Panc1 (cell line): ENCODE results near the gene SMAD9. TPM values are rescaled to one million over a fixed set of nuclear protein-coding genes. Genes with fewer than 3 reads are reported as not detected.

Experiments used
- ATAC-seq: fragments of 200-7000 bp; cut with Tn5 transposase; 2 replicates; pipeline ENCODE4 v1.9.1; 2020; ENCODE audit warnings: mild to moderate bottlenecking, moderate library complexity
- BruUV-seq: library from RNA; stranded (reverse); fragments of 400-500 nt; replicated peaks from 2 replicates; lab custom pipeline; 2021; lab: Mats Ljungman, UMichigan
- CTCF ChIA-PET: fragments of 300-600 bp; sonication (Branson Sonifier 250); formaldehyde crosslinking; loops from one replicate; lab custom pipeline; 2022; ENCODE audit warnings: antibody characterized with exemption; lab: Charles Lee
- POLR2A ChIA-PET: fragments of 300-600 bp; sonication (Branson Sonifier 250); formaldehyde crosslinking; loops from one replicate; lab custom pipeline; 2022; ENCODE audit warnings: antibody characterized with exemption; lab: Charles Lee
- DNase-seq: peaks from one replicate; pipeline ENCODE4 v3.0.0-alpha.2; 2010; ENCODE audit warnings: low read depth, low spot score
- H3K27ac ChIP-seq: 2 replicates; pipeline ENCODE4 v1.5.1; 2011; ENCODE audit warnings: mild to moderate bottlenecking, low read length, inconsistent platforms
- H3K27me3 ChIP-seq: fragments of 200-500 bp; sonication (Bioruptor generic); 2 replicates; pipeline ENCODE4 v1.6.0; 2014; ENCODE audit warnings: low read length, inconsistent platforms; ENCODE audit not compliant: control insufficient read depth, insufficient read depth
- H3K36me3 ChIP-seq: fragments of 200-500 bp; sonication (Bioruptor generic); 2 replicates; pipeline ENCODE4 v1.5.1; 2014; ENCODE audit warnings: inconsistent platforms, mild to moderate bottlenecking, low read length, moderate library complexity; ENCODE audit not compliant: control insufficient read depth, insufficient read depth
- H3K4me1 ChIP-seq: 2 replicates; pipeline ENCODE4 v1.5.1; 2011; ENCODE audit warnings: inconsistent platforms, mild to moderate bottlenecking, low read length, moderate library complexity; ENCODE audit not compliant: control insufficient read depth, insufficient read depth
- H3K4me3 ChIP-seq, 2 experiments: 2 replicates each; pipeline ENCODE4 v1.5.1; 2011 to 2012; ENCODE audit warnings: low read depth in 2 of 2, low read length in 2 of 2, mild to moderate bottlenecking in 2 of 2, inconsistent platforms in 1 of 2, moderate library complexity in 1 of 2
- H3K9me3 ChIP-seq: fragments of 200-500 bp; sonication (Bioruptor generic); 2 replicates; pipeline ENCODE4 v1.5.1; 2014; ENCODE audit warnings: low read depth, mild to moderate bottlenecking, inconsistent platforms, low read length, moderate library complexity; ENCODE audit not compliant: control insufficient read depth, insufficient read depth
- POLR2AphosphoS5 ChIP-seq: IDR thresholded peaks from 2 replicates; pipeline ENCODE4 v1.6.1; 2012; ENCODE audit warnings: mild to moderate bottlenecking, low read depth, low read length, moderate library complexity
- SIN3A ChIP-seq: IDR thresholded peaks from 2 replicates; pipeline ENCODE4 v1.6.1; 2012; ENCODE audit warnings: low read depth, mild to moderate bottlenecking, low read length, moderate library complexity, borderline replicate concordance; ENCODE audit not compliant: insufficient read depth
- TCF7L2 ChIP-seq: IDR thresholded peaks from 2 replicates; pipeline ENCODE4 v1.6.1; 2011; ENCODE audit warnings: mild to moderate bottlenecking, low read depth, low read length, inconsistent platforms
- in situ Hi-C: cut with HindIII; loops from 2 replicates; pipeline ENCODE4 v1.10.0; 2016; ENCODE audit warnings: low sequenced_read_pairs, low pct_unique_long_range_greater_than_20kb
- intact Hi-C: fragments of 100-400 bp; cut with micrococcal nuclease; formaldehyde crosslinking; loops from one replicate; pipeline ENCODE4 v1.10.0; 2022; ENCODE audit not compliant: unreplicated experiment
- total RNA-seq: library from RNA; stranded (reverse); gene quantifications from one replicate; pipeline ENCODE4 v1.2.1, GENCODE V29; 2021; ENCODE audit not compliant: unreplicated experiment
- TF ChIP-seq, protein P1 (sequence below): fragments of 450-650 bp; IDR thresholded peaks from 2 replicates; pipeline ENCODE4 v1.5.1; 2017; ENCODE audit warnings: mild to moderate bottlenecking
- TF ChIP-seq, protein P2 (sequence below), 2 experiments: IDR thresholded peaks; 2 replicates each; pipeline ENCODE4 v1.6.1; 2011 to 2012; ENCODE audit warnings: low read depth in 2 of 2, control low read depth in 1 of 2, low read length in 1 of 2, mild to moderate bottlenecking in 1 of 2, moderate library complexity in 1 of 2; ENCODE audit not compliant: insufficient read depth in 1 of 2

Gene SMAD9
- total RNA-seq, 1 experiment from 2014 or later: 2.4 TPM

DNA sequence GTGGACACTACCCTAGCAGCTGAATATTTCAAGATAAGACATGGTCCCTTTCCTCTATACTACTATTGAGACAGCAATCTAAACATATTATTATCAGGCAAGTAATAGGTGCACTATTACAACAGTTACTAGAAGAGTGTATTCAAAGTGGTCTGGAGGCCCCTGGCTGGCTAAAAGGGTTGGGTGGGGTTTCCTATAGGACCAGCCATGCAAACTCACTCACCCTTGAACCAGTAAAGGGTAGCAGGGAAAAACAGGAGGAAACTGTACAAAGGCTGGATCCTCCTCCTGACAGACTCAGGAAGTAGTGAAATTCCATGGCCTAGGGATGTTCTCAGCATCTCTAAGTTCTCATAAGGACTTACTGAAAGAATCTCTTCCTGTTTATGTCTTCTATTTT, 7.7 kb downstream of the SMAD9 start:
- no TSS peak for BruUV-seq
- no peak for DNase-seq
- CTCF ChIA-PET: no interaction called here

DNA sequence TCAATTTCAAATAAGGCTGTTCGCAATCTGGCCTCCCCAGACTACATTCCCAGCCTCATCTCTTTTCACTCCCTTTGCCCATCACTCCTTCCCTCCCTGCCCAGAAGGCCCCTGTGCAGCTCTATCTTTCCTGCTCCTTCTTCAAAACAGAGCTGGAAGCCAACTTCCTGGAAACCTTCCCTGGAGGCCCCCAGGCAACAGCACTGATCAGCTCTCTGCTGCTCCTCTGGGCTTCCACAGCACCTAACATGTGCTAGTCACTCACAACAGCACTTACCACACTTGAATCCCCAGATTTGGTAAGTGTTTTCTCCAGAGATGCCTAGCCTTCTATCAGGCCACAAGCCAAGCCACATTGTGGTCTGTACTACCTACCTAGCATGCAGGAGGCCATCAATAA, 9.5 kb downstream of the SMAD9 start:
- H3K9me3 ChIP-seq: no peaks in the 10 kb centered on the region
- TF ChIP-seq SIN3A (no peak), TCF7L2 (no peak), POLR2AphosphoS5 (no peak)
- TF ChIP-seq, protein P1, sequence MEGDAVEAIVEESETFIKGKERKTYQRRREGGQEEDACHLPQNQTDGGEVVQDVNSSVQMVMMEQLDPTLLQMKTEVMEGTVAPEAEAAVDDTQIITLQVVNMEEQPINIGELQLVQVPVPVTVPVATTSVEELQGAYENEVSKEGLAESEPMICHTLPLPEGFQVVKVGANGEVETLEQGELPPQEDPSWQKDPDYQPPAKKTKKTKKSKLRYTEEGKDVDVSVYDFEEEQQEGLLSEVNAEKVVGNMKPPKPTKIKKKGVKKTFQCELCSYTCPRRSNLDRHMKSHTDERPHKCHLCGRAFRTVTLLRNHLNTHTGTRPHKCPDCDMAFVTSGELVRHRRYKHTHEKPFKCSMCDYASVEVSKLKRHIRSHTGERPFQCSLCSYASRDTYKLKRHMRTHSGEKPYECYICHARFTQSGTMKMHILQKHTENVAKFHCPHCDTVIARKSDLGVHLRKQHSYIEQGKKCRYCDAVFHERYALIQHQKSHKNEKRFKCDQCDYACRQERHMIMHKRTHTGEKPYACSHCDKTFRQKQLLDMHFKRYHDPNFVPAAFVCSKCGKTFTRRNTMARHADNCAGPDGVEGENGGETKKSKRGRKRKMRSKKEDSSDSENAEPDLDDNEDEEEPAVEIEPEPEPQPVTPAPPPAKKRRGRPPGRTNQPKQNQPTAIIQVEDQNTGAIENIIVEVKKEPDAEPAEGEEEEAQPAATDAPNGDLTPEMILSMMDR: no peak
- TF ChIP-seq, protein P2, sequence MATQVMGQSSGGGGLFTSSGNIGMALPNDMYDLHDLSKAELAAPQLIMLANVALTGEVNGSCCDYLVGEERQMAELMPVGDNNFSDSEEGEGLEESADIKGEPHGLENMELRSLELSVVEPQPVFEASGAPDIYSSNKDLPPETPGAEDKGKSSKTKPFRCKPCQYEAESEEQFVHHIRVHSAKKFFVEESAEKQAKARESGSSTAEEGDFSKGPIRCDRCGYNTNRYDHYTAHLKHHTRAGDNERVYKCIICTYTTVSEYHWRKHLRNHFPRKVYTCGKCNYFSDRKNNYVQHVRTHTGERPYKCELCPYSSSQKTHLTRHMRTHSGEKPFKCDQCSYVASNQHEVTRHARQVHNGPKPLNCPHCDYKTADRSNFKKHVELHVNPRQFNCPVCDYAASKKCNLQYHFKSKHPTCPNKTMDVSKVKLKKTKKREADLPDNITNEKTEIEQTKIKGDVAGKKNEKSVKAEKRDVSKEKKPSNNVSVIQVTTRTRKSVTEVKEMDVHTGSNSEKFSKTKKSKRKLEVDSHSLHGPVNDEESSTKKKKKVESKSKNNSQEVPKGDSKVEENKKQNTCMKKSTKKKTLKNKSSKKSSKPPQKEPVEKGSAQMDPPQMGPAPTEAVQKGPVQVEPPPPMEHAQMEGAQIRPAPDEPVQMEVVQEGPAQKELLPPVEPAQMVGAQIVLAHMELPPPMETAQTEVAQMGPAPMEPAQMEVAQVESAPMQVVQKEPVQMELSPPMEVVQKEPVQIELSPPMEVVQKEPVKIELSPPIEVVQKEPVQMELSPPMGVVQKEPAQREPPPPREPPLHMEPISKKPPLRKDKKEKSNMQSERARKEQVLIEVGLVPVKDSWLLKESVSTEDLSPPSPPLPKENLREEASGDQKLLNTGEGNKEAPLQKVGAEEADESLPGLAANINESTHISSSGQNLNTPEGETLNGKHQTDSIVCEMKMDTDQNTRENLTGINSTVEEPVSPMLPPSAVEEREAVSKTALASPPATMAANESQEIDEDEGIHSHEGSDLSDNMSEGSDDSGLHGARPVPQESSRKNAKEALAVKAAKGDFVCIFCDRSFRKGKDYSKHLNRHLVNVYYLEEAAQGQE (IDR thresholded peaks at IDR 0.05; ENCODE audit: insufficient read depth in 1 of 2, low read depth in 2 of 2, low read length in 1 of 2): no peak
- no TSS peak for BruUV-seq
- no peak for DNase-seq
- no peaks in the 10 kb centered on the region for H3K36me3 ChIP-seq
- ATAC-seq: no peak
- POLR2A ChIA-PET: no interaction called here
- intact Hi-C loops: no loop called here
- in situ Hi-C loops: no loop called here
- CTCF ChIA-PET: no interaction called here
- H3K4me1 ChIP-seq: no peaks in the 10 kb centered on the region
- no peak overlapping the region for H3K27ac ChIP-seq
- H3K27me3 ChIP-seq: no peaks in the 10 kb centered on the region
- no peak overlapping the region for H3K4me3 ChIP-seq

More for the DNA sequence above, 7.7 kb downstream of the SMAD9 start:
- Histone ChIP-seq H3K36me3 (no peaks in the 10 kb centered on the region), H3K27ac (no peak overlapping the region), H3K4me3 (no peak overlapping the region), H3K9me3 (no peaks in the 10 kb centered on the region), H3K27me3 (no peaks in the 10 kb centered on the region), H3K4me1 (no peaks in the 10 kb centered on the region)
- ATAC-seq: no peak
- TF ChIP-seq SIN3A (no peak), TCF7L2 (no peak), POLR2AphosphoS5 (no peak)
- TF ChIP-seq, protein P1: no peak
- TF ChIP-seq, protein P2 (IDR thresholded peaks at IDR 0.05; ENCODE audit: insufficient read depth in 1 of 2, low read depth in 2 of 2, low read length in 1 of 2): no peak
- in situ Hi-C loops (no loop called here), intact Hi-C loops (no loop called here)
- POLR2A ChIA-PET: no interaction called here
